NB4 (cell line): ENCODE data around the gene FAIM2.

Experiments
- DNase-seq: peaks from one replicate; pipeline ENCODE4 v3.0.0; 2010; ENCODE audit warnings: low read depth
- H3K4me3 ChIP-seq: one replicate; pipeline ENCODE4 v1.5.1; 2011; ENCODE audit warnings: mild to moderate bottlenecking, low read depth, low read length, moderate library complexity
- MYC ChIP-seq: IDR thresholded peaks from 2 replicates; pipeline ENCODE4 v1.6.1; 2011; ENCODE audit warnings: low read depth, low read length
- POLR2A ChIP-seq: IDR thresholded peaks from 2 replicates; pipeline ENCODE4 v1.6.1; 2011; ENCODE audit warnings: mild to moderate bottlenecking; ENCODE audit not compliant: insufficient read length; ENCODE audit errors: extremely low read depth
- TF ChIP-seq, protein P1 (sequence below): IDR thresholded peaks from 2 replicates; pipeline ENCODE4 v1.6.1; 2011; ENCODE audit warnings: low read depth, low read length
- TF ChIP-seq, protein P2 (sequence below): IDR thresholded peaks from one replicate; pipeline ENCODE4 v1.5.1; 2012; ENCODE audit warnings: low read depth, low read length

FAIM2 gene

DNA sequence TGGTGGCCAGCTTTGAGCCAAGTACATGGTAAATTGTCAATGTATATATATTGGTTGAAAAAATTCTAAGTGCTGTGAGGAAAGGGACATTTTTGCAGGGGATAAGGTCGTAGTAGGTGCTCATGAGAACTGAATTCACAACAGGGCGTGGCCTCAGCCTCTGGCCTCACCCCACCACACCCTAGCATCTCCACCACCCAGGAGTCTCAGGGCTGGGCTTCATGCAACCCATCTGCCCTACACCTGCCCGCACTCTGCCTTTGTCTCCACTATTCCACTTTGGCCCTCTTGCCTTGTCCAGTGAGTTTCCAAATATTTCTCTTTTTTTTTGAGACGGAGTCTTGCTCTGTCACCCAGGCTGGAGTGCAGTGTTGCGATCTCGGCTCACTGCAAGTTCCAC lies 24.8 kb upstream of the FAIM2 start:
- no peak for DNase-seq
- no peak for TF ChIP-seq POLR2A
- no peak for TF ChIP-seq MYC
- TF ChIP-seq, protein P1, sequence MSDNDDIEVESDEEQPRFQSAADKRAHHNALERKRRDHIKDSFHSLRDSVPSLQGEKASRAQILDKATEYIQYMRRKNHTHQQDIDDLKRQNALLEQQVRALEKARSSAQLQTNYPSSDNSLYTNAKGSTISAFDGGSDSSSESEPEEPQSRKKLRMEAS, result no peak
- TF ChIP-seq, protein P2, sequence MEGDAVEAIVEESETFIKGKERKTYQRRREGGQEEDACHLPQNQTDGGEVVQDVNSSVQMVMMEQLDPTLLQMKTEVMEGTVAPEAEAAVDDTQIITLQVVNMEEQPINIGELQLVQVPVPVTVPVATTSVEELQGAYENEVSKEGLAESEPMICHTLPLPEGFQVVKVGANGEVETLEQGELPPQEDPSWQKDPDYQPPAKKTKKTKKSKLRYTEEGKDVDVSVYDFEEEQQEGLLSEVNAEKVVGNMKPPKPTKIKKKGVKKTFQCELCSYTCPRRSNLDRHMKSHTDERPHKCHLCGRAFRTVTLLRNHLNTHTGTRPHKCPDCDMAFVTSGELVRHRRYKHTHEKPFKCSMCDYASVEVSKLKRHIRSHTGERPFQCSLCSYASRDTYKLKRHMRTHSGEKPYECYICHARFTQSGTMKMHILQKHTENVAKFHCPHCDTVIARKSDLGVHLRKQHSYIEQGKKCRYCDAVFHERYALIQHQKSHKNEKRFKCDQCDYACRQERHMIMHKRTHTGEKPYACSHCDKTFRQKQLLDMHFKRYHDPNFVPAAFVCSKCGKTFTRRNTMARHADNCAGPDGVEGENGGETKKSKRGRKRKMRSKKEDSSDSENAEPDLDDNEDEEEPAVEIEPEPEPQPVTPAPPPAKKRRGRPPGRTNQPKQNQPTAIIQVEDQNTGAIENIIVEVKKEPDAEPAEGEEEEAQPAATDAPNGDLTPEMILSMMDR, result no peak
- H3K4me3 ChIP-seq, result no peak overlapping the region

DNA sequence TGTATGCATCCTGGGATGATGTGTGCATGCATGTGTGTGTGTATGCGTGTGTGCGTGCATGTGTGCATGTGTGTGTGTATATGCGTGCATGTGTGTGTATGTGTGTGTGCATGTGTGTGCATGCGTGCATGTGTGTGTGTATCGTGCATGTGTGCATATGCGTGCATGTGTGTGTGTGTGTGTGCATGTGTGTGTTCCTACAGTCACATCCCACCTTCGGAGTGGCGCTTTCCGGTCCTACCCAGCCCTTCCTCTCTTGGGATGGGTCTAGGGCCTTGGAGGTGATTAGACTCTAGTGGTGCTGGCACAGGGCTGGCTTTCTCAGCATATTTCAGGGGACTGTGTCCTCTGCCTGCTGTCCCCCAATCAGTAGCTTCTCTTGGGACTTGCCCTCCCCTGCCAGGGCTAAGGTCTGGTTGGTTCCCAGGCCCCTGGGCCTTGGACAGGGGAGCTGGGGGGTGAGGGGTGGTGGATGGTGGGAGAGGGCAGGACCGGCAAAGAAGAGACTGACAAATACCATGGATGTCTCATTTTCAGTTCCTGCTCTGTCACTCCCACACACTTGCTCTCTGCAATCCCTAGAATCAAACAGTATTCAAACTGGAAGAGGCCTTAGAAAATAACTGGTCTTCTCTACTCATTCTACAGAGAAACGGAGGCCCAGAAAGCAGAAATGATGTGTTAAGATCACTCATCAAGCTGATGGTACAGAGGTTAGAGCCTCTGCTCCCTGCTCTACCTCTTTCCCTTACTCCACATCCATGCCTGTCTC lies 21.9 kb upstream of the FAIM2 start:
- no peak overlapping the region for H3K4me3 ChIP-seq
- peak; percentile 51 for DNase-seq
- TF ChIP-seq MYC, result no peak
- TF ChIP-seq, protein P2, result no peak
- TF ChIP-seq POLR2A, result no peak
- TF ChIP-seq, protein P1, result no peak

DNA sequence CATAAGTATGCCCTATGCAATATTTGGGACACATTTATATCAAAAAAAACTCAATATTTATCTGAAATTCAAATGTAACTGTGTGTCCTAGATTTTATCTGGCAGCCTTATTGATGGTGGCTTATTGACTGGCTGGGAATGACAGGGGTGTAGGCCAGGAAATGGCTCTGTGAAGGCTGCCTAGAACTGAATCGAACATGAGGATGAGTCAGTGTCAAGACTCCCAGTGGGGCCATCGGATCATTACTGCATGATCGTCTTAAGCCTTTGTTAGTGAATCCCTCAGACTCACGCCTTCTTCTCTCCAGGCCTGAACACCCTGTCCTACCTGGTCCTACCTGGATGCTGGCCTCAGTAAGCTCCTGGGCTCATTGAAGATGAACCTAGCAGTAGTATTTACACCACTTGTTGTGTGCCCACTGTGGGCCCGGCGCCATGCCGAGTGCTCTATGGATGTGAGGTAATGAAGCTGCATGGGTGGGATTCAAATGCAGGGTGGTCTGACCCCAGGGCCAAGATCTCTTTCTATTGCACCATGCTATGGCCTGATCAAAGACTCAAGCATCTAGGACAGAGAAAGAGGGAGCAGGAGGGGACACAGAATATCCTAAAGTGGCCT lies 21.0 kb upstream of the FAIM2 start:
- H3K4me3 ChIP-seq, result no peak overlapping the region
- TF ChIP-seq, protein P1, result no peak
- TF ChIP-seq MYC (no peak), POLR2A (no peak)
- TF ChIP-seq, protein P2, result no peak
- no peak for DNase-seq

DNA sequence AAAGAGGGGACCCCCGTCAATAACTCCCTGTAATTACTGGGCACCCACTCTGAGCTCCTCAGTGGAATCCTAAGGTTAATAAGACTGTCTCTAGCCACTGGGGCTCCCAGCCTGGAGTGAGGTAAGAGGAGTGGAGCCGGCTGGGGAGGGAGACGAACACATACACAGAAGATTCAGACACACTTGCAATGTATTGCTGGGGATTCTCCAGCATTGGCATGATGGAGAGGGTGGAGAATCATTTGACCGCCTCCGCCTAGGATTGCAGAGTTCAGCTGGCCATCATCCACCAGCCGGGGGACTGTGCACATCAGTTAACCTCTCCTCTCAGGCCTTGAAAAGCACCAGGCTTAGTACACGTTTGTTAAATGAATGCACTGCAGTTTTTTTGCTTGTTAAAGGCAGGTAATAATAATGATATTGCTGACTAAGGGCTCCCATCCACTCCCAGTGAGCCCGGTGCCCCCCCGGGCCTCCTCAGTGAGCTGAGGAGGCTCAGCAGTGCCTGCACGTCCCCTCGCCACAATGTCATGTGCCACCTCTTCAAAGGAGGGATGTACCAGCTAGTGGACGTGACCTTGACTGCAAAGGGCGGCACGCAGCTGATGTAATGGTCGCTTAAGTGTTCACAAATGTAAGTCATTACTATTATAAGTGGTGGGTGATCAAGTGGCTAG lies 20.3 kb upstream of the FAIM2 start:
- no peak for DNase-seq
- no peak for TF ChIP-seq MYC
- TF ChIP-seq, protein P2, result no peak
- TF ChIP-seq POLR2A, result no peak
- TF ChIP-seq, protein P1, result no peak
- no peak overlapping the region for H3K4me3 ChIP-seq

DNA sequence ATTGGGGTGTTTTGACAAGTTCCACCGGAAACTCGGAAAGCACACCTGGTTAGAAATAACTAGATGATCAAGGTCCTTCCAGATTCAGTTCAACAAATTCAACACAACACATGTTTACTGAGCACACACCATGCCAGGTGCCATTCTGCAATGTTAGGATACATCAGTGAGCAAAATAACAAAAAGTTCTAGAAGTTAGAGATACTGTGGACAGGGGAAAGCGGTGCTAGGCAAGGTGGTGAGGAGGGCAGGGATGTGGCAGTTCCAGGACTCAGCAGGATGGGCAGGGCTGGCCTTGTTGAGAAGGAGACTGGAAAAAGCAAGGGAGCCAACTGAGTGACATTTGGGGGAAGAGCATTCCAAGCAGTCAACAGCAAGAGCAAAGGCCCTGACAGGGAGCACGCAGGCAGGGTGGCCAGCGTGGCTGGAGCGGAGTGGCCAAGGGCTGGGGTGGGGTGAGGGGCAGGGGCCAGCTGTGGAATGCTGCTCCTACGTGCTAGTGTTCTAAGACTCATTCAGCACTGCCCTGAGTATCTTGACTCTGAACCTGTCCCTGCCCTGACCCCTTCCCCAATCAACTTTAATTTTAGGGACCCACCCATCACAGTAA lies 19.4 kb upstream of the FAIM2 start:
- no peak overlapping the region for H3K4me3 ChIP-seq
- TF ChIP-seq, protein P1, result no peak
- TF ChIP-seq POLR2A, result no peak
- no peak for TF ChIP-seq MYC
- TF ChIP-seq, protein P2, result no peak
- DNase-seq, result no peak
